Measurements from ENCODE around the gene ACBD6.

ACBD6 gene

GRCh38 chr1:180239145-180240096, 263.0 kb downstream of the ACBD6 start:
- DNase-seq (ENCODE audit: low read depth in 2 of 2), result no peak

GRCh38 chr1:180238675-180239074, 263.7 kb downstream of the ACBD6 start:
- DNase-seq (ENCODE audit: low read depth in 2 of 2), result no peak
